Motor neuron (in vitro differentiated cells): Measurements from ENCODE around the gene DDX24. TPM values are rescaled to one million over a fixed set of nuclear protein-coding genes. Genes with fewer than 3 reads are reported as not detected.
A peak's percentile ranks its signal among the peaks of the same experiment; 100 is the strongest.
"Not testable (repeated sequence)": the region's sequence is repeated elsewhere in the genome, so short reads cannot be mapped to it uniquely, and the experiment has no call there.

Experiments
- ATAC-seq, 8 experiments: fragments of 200-7000 bp; cut with Tn5 transposase; replicated peaks in 6 of 8; 2 replicates each; pipeline ENCODE4 v1.8.0; 2021; ENCODE audit warnings: mild to moderate bottlenecking in 8 of 8, moderate library complexity in 8 of 8
- H3K27ac ChIP-seq, 2 donors: fragments of 250-450 bp; sonication (Bioruptor Pico); 2 replicates each; pipeline ENCODE4 v1.9.0; 2021; ENCODE audit warnings: antibody characterized with exemption in 2 of 2, mild to moderate bottlenecking in 2 of 2, moderate library complexity in 1 of 2
- H3K4me1 ChIP-seq, 2 donors: fragments of 250-450 bp; sonication (Bioruptor Pico); replicated peaks in 1 of 2; 2 replicates each; pipeline ENCODE4 v1.6.1; 2021; ENCODE audit warnings: antibody characterized with exemption in 2 of 2, mild to moderate bottlenecking in 2 of 2, moderate library complexity in 1 of 2
- H3K4me3 ChIP-seq, 5 donors: fragments of 250-450 bp; sonication (Bioruptor Pico); 2 replicates each; pipeline ENCODE4 v1.9.0; 2021; ENCODE audit warnings: antibody characterized with exemption in 5 of 5, mild to moderate bottlenecking in 5 of 5, moderate library complexity in 4 of 5
- WGBS, 10 experiments: fragments of 450-650 bp; shearing (Covaris generic); methylation state at CpG; one replicate each; pipeline ENCODE4 v1.0.0; 2022; 5-methylcytosine and 5-hydroxymethylcytosine counted together
- in situ Hi-C, 9 experiments: fragments of 400-800 bp; cut with MboI; loops; one replicate each; pipeline ENCODE4 v1.15.0; 2021; ENCODE audit warnings: low sequenced_read_pairs in 9 of 9, low pct_unique_long_range_greater_than_20kb in 2 of 9; ENCODE audit not compliant: unreplicated experiment in 9 of 9
- total RNA-seq, 8 experiments: library from RNA; unstranded; fragments of 300-600 nt; gene quantifications; 2 replicates each; pipeline versions ENCODE4 v1.2.3 to v1.2.4, GENCODE V29; 2022

Gene DDX24
- total RNA-seq, 8 experiments from 2014 or later: 207 to 327 (median 243) TPM

DNA sequence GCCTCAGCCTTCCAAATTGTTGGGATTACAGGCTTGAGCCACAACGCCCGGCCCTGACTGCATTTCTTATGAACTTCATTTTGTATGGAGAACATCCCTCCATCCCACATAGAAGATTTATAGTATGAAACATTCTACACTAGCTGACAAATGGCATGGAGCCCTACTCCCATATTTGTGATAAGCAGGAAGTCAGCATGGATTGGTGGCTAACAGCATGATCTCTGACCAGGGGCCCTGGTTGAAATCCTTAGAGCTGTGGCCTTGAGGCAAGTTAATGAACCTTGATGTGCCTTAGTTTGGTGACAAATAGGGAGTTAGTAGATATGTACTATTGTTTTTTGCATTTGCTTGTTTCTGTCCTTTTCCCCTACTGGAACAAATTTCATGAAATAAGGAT is 12.4 kb upstream of the DDX24 start:
- Histone ChIP-seq H3K4me3 (no peak overlapping the region), H3K4me1 (no peaks in the 10 kb centered on the region), H3K27ac (no peak overlapping the region)
- 82 to 100% (median 92%) methylated on average over 2 of the region's 2 CpGs; no CpG with 5 or more reads in 6 of the 10 experiments for WGBS, 10 experiments
- ATAC-seq: no peak
- in situ Hi-C loops: no loop called here

GRCh38 chr14:94089479-94089878 is 8.5 kb upstream of the DDX24 start:
- Histone ChIP-seq H3K27ac (no peak overlapping the region), H3K4me1 (peaks cover 0 to 3% of the 10 kb centered on the region in 2 donors), H3K4me3 (no peak overlapping the region)
- in situ Hi-C loops: no loop called here
- 50 to 100% (median 86%) methylated on average over 1 to 4 of the region's 4 CpGs; no CpG with 5 or more reads in 1 of the 10 experiments for WGBS, 10 experiments
- ATAC-seq: no peak

GRCh38 chr14:94088516-94088915 is 7.5 kb upstream of the DDX24 start:
- in situ Hi-C loops: no loop called here
- H3K4me3 ChIP-seq: no peak overlapping the region
- H3K27ac ChIP-seq: no peak overlapping the region
- peaks cover 0 to 3% of the 10 kb centered on the region in 2 donors for H3K4me1 ChIP-seq
- WGBS, 10 experiments: 42 to 96% (median 83%) methylated on average over 1 to 5 of the region's 5 CpGs
- peak in 2 of 8 experiments; percentile 46 to 50 for ATAC-seq

GRCh38 chr14:94087891-94088290 is 6.9 kb upstream of the DDX24 start:
- in situ Hi-C loops: no loop called here
- 20 to 100% (median 100%) methylated on average over 1 to 4 of the region's 4 CpGs; no CpG with 5 or more reads in 3 of the 10 experiments for whole genome bisulfite sequencing, 10 experiments
- no peak for ATAC-seq
- peaks cover 0 to 3% of the 10 kb centered on the region in 2 donors for H3K4me1 ChIP-seq
- H3K4me3 ChIP-seq: no peak overlapping the region
- no peak overlapping the region for H3K27ac ChIP-seq

- H3K4me1 ChIP-seq: peaks cover 20 to 37% of the 10 kb centered on the region in 2 donors
- in situ Hi-C loops: no loop called here
- peak overlapping the region; percentile 78 to 95 (median 90) for H3K4me3 ChIP-seq
- peak overlapping the region; percentile 7 to 95 for H3K27ac ChIP-seq
- ATAC-seq: peak; percentile 19 to 36 (median 24)
- 0 to 4% (median 0%) methylated on average over 6 to 17 of the region's 19 CpGs; no CpG with 5 or more reads in 5 of the 10 experiments for WGBS, 10 experiments
Measured at GRCh38 chr14:94081386-94081820, 401 bp upstream of the DDX24 start.

- ATAC-seq: no peak
- in situ Hi-C loops: no loop called here
- Histone ChIP-seq H3K27ac (peak overlapping the region; percentile 89 to 95), H3K4me1 (peaks cover 20 to 37% of the 10 kb centered on the region in 2 donors), H3K4me3 (peak overlapping the region; percentile 78 to 95 (median 90))
- 0 to 11% (median 1%) methylated on average over 2 to 14 of the region's 15 CpGs for WGBS, 10 experiments
Measured at GRCh38 chr14:94079891-94080620, 946 bp downstream of the DDX24 start.

GRCh38 chr14:94077823-94078222 is 3.2 kb downstream of the DDX24 start:
- Histone ChIP-seq H3K4me3 (peak overlapping the region in 4 of 5 donors; percentile 78 to 95 (median 92)), H3K4me1 (peaks cover 20 to 34% of the 10 kb centered on the region in 2 donors), H3K27ac (no peak overlapping the region)
- ATAC-seq: no peak
- WGBS, 10 experiments: 40 to 100% (median 88%) methylated on average over 1 to 5 of the region's 5 CpGs; no CpG with 5 or more reads in 1 of the 10 experiments
- in situ Hi-C loops: no loop called here

- no peak for ATAC-seq
- in situ Hi-C loops: no loop called here
- Histone ChIP-seq H3K4me3 (peak overlapping the region in 4 of 5 donors; percentile 14 to 95 (median 84)), H3K4me1 (peaks cover 20 to 34% of the 10 kb centered on the region in 2 donors), H3K27ac (no peak overlapping the region)
- WGBS, 10 experiments: 71 to 100% (median 91%) methylated on average over 1 to 6 of the region's 7 CpGs
Measured at GRCh38 chr14:94077111-94077821, 3.7 kb downstream of the DDX24 start.

- Histone ChIP-seq H3K27ac (no peak overlapping the region), H3K4me3 (no peak overlapping the region), H3K4me1 (peaks cover 18 to 28% of the 10 kb centered on the region in 2 donors)
- ATAC-seq: no peak
- WGBS, 10 experiments: 75 to 100% (median 96%) methylated on average over 1 to 2 of the region's 2 CpGs
- in situ Hi-C loops: no loop called here
Measured at GRCh38 chr14:94075008-94075407, 6.0 kb downstream of the DDX24 start.

DNA sequence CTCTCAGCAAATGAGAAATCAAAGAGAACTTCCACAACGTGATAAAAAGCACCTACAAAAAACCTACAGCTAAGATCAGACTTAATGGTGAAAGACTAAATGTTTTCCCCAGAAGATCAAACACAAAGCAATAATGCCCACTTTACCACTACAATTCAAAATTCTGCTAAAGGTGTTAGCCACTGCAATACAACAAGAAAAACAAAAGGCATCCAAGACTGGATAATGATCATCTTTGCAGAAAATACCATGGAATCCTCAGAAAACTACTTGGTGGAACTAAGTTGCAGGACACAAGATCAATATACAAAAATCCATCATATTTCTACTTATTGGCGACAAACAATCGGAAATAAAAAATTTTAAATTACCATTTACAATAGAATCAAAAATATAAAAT is 6.5 kb downstream of the DDX24 start:
- in situ Hi-C loops: no loop called here
- 94 to 100% (median 97%) methylated on average over 2 to 3 of the region's 3 CpGs for WGBS, 10 experiments

DNA sequence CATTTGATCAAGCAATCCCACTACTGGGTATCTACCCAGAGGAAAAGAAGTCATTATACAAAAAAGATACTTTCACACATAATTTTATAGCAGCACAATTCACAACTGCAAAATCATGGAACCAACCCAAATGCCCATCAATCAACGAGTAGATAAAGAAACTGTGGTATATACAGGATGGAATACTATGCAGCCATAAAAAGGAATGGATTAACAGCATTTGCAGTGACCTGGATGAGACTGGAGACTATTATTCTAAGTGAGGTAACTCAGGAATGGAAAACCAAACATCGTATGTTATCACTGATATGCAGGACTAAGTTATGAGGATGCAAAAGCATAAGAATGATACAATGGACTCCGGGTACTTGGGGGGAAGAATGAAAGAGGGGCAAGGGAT is 8.9 kb downstream of the DDX24 start:
- ATAC-seq, in situ Hi-C loops, H3K4me3 ChIP-seq, H3K27ac ChIP-seq, H3K4me1 ChIP-seq: not testable (repeated sequence)
- WGBS, 10 experiments: 86 to 100% (median 100%) methylated on average over 1 to 3 of the region's 3 CpGs; no CpG with 5 or more reads in 1 of the 10 experiments

More for the DNA sequence above, 6.5 kb downstream of the DDX24 start:
- no peak for ATAC-seq
- no peak overlapping the region for H3K4me3 ChIP-seq
- H3K4me1 ChIP-seq: peaks cover 18 to 28% of the 10 kb centered on the region in 2 donors
- H3K27ac ChIP-seq: no peak overlapping the region

GRCh38 chr14:94066089-94066676 is 14.8 kb downstream of the DDX24 start:
- in situ Hi-C loops: no loop called here
- Histone ChIP-seq H3K4me3 (no peak overlapping the region), H3K27ac (no peak overlapping the region), H3K4me1 (peaks cover 0 to 7% of the 10 kb centered on the region in 2 donors)
- 65 to 100% (median 90%) methylated on average over 2 to 6 of the region's 8 CpGs; no CpG with 5 or more reads in 4 of the 10 experiments for WGBS, 10 experiments
- peak in 4 of 8 experiments; percentile 35 to 88 (median 54) for ATAC-seq
